Measurements from ENCODE around the gene SMAD1.

DNA sequence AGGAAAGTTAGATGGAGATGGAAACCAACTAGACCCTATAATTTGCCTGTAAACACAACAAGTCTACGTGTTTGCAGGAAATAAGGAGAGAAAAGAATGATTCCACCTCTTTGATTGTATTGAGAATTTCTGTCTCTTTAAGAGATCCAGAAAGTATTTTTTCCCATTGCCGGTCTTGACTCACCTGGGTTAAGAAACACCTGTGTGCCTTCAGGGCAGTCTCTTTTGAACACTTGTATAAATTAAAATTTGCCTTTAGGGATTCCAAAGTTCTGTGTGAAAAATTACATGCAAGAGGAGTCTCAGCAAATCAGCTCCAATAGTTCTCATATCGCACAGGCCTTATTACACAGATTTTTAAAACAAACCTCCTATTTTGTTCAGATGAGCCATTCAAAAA, 46.0 kb upstream of the SMAD1 start:
- TF ChIP-seq, protein P1, sequence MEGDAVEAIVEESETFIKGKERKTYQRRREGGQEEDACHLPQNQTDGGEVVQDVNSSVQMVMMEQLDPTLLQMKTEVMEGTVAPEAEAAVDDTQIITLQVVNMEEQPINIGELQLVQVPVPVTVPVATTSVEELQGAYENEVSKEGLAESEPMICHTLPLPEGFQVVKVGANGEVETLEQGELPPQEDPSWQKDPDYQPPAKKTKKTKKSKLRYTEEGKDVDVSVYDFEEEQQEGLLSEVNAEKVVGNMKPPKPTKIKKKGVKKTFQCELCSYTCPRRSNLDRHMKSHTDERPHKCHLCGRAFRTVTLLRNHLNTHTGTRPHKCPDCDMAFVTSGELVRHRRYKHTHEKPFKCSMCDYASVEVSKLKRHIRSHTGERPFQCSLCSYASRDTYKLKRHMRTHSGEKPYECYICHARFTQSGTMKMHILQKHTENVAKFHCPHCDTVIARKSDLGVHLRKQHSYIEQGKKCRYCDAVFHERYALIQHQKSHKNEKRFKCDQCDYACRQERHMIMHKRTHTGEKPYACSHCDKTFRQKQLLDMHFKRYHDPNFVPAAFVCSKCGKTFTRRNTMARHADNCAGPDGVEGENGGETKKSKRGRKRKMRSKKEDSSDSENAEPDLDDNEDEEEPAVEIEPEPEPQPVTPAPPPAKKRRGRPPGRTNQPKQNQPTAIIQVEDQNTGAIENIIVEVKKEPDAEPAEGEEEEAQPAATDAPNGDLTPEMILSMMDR (conservative IDR thresholded peaks at IDR 0.05; ENCODE audit: low read length), result no peak
- no peak for TF ChIP-seq EZH2phosphoT487 (IDR thresholded peaks at IDR 0.05; ENCODE audit: borderline replicate concordance)
